Measurements from ENCODE around the gene RBMS1. TPM values are rescaled to one million over a fixed set of nuclear protein-coding genes. Genes with fewer than 3 reads are reported as not detected.

Gene RBMS1
- polyA plus RNA-seq, 1 donor from 2014 or later, result 8.4 TPM

DNA sequence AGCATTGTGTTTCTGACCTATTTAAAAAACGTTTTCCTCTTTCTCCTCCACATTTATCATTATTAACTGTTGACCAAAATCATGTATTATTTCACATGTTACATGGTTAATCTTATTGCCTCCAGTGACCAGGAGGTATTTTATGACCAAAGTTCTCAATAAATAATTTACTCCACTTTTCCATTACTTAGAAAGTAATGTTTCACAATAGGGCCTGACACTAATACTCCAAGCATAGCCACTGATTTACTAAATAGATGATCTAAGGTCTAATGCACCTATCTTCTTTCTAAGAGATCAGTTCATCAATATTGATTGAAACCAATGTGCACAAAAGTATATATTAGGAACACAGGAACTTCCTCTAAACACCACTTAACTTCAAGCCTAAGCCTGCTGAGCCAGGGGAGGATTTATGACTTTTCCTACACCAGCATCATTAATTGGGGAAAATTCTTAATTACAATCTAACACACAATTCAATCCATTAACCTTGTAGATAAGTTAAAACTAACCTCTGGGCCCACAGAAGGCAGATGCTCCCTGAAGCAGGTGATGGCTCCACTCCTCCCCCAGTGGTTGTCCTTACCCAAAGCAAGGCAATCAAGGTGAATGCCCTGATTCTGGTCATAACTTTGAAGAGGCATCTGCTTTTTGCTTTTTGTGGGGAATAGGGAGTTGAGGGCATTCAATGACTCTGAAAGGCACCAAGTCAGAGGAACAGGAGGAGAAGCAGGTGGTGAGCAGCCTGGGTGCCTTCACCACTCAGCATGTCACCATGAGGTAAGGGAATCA lies 33.9 kb downstream of the RBMS1 start:
- Histone ChIP-seq H3K4me3 (ENCODE audit: low read length) (no peak overlapping the region), H3K9me2 (ENCODE audit: insufficient read depth, low read length) (no peaks in the 10 kb centered on the region), H3K36me3 (ENCODE audit: insufficient read depth, low read length) (no peaks in the 10 kb centered on the region), H4K20me1 (ENCODE audit: insufficient read depth) (no peaks in the 10 kb centered on the region), H3K79me2 (replicated peaks; ENCODE audit: insufficient read depth, low read length) (no peaks in the 10 kb centered on the region), H3K9ac (ENCODE audit: low read length) (no peak overlapping the region), H2AFZ (ENCODE audit: low read depth, low read length) (no peak overlapping the region), H3K9me3 (ENCODE audit: low read length) (no peaks in the 10 kb centered on the region), H3K4me2 (ENCODE audit: low read length) (no peak overlapping the region), H3K27ac (ENCODE audit: low read length) (no peak overlapping the region), H3K27me3 (ENCODE audit: insufficient read depth, low read depth, low read length) (no peaks in the 10 kb centered on the region), H3F3A (ENCODE audit: insufficient read depth, low read length, poor library complexity, severe bottlenecking) (no peaks in the 10 kb centered on the region)
- TF ChIP-seq, protein P1, sequence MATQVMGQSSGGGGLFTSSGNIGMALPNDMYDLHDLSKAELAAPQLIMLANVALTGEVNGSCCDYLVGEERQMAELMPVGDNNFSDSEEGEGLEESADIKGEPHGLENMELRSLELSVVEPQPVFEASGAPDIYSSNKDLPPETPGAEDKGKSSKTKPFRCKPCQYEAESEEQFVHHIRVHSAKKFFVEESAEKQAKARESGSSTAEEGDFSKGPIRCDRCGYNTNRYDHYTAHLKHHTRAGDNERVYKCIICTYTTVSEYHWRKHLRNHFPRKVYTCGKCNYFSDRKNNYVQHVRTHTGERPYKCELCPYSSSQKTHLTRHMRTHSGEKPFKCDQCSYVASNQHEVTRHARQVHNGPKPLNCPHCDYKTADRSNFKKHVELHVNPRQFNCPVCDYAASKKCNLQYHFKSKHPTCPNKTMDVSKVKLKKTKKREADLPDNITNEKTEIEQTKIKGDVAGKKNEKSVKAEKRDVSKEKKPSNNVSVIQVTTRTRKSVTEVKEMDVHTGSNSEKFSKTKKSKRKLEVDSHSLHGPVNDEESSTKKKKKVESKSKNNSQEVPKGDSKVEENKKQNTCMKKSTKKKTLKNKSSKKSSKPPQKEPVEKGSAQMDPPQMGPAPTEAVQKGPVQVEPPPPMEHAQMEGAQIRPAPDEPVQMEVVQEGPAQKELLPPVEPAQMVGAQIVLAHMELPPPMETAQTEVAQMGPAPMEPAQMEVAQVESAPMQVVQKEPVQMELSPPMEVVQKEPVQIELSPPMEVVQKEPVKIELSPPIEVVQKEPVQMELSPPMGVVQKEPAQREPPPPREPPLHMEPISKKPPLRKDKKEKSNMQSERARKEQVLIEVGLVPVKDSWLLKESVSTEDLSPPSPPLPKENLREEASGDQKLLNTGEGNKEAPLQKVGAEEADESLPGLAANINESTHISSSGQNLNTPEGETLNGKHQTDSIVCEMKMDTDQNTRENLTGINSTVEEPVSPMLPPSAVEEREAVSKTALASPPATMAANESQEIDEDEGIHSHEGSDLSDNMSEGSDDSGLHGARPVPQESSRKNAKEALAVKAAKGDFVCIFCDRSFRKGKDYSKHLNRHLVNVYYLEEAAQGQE (IDR thresholded peaks at IDR 0.05; ENCODE audit: borderline replicate concordance), result no peak
- no peak for TF ChIP-seq TAF1 (IDR thresholded peaks at IDR 0.05; ENCODE audit: low read depth)
- no peak for TF ChIP-seq MXI1 (conservative IDR thresholded peaks at IDR 0.05; ENCODE audit: poor library complexity, severe bottlenecking)
- TF ChIP-seq EP300 (conservative IDR thresholded peaks at IDR 0.05; ENCODE audit: poor library complexity, severe bottlenecking), result no peak
- no peak for TF ChIP-seq POLR2AphosphoS5 (IDR thresholded peaks at IDR 0.05)
- TF ChIP-seq EZH2 (IDR thresholded peaks at IDR 0.05; ENCODE audit: borderline replicate concordance, insufficient read depth, low read length, poor library complexity, severe bottlenecking), result no peak
- no peak for TF ChIP-seq RAD21 (conservative IDR thresholded peaks at IDR 0.05)
- TF ChIP-seq, protein P2, sequence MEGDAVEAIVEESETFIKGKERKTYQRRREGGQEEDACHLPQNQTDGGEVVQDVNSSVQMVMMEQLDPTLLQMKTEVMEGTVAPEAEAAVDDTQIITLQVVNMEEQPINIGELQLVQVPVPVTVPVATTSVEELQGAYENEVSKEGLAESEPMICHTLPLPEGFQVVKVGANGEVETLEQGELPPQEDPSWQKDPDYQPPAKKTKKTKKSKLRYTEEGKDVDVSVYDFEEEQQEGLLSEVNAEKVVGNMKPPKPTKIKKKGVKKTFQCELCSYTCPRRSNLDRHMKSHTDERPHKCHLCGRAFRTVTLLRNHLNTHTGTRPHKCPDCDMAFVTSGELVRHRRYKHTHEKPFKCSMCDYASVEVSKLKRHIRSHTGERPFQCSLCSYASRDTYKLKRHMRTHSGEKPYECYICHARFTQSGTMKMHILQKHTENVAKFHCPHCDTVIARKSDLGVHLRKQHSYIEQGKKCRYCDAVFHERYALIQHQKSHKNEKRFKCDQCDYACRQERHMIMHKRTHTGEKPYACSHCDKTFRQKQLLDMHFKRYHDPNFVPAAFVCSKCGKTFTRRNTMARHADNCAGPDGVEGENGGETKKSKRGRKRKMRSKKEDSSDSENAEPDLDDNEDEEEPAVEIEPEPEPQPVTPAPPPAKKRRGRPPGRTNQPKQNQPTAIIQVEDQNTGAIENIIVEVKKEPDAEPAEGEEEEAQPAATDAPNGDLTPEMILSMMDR (IDR thresholded peaks at IDR 0.05; ENCODE audit: poor library complexity, severe bottlenecking), result no peak
- TF ChIP-seq SMC3 (conservative IDR thresholded peaks at IDR 0.05; ENCODE audit: poor library complexity), result no peak

DNA sequence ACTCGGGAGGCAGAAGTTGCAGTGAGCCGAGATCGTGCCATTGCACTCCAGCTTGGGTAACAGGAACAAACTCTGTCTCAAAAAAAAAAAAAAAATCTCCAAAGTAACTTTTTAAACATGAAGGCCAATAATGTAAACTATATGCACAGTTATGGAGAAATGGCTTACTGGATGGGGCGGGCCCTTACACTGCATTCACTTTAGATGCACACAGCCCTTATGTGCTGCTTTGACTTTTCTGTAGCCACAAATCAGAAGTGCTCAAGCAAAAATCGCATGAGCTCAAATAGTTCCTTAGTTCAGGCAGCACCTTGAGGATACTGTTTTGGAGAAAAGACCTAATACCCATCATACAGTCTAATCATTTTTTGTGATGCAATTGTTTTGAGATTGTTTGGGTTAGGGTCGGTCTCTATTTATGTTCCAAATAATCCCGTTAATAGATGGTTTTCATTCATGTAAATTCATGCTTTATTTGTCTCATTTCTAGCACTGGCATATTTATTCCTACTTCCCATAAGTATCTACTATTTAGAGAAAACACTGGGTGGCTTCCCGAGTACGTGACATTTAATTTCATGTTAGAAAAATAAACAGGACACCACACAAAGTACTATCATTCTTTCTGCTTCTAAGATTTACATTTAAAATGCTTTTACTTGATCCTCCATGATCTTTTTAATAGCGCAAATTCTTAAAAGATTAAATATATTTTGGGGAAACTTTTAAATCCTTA lies 34.7 kb downstream of the RBMS1 start:
- Histone ChIP-seq H3K27ac (ENCODE audit: low read length) (no peak overlapping the region), H3F3A (ENCODE audit: insufficient read depth, low read length, poor library complexity, severe bottlenecking) (no peaks in the 10 kb centered on the region), H3K36me3 (ENCODE audit: insufficient read depth, low read length) (no peaks in the 10 kb centered on the region), H2AFZ (ENCODE audit: low read depth, low read length) (no peak overlapping the region), H3K4me2 (ENCODE audit: low read length) (no peak overlapping the region), H3K9me3 (ENCODE audit: low read length) (no peaks in the 10 kb centered on the region), H3K9ac (ENCODE audit: low read length) (no peak overlapping the region), H3K79me2 (replicated peaks; ENCODE audit: insufficient read depth, low read length) (no peaks in the 10 kb centered on the region), H4K20me1 (ENCODE audit: insufficient read depth) (no peaks in the 10 kb centered on the region), H3K27me3 (ENCODE audit: insufficient read depth, low read depth, low read length) (no peaks in the 10 kb centered on the region), H3K9me2 (ENCODE audit: insufficient read depth, low read length) (no peaks in the 10 kb centered on the region), H3K4me3 (ENCODE audit: low read length) (no peak overlapping the region)
- TF ChIP-seq TAF1 (IDR thresholded peaks at IDR 0.05; ENCODE audit: low read depth) (no peak), RAD21 (conservative IDR thresholded peaks at IDR 0.05) (no peak), POLR2AphosphoS5 (IDR thresholded peaks at IDR 0.05) (no peak), SMC3 (conservative IDR thresholded peaks at IDR 0.05; ENCODE audit: poor library complexity) (no peak), EZH2 (IDR thresholded peaks at IDR 0.05; ENCODE audit: borderline replicate concordance, insufficient read depth, low read length, poor library complexity, severe bottlenecking) (no peak), MXI1 (conservative IDR thresholded peaks at IDR 0.05; ENCODE audit: poor library complexity, severe bottlenecking) (no peak), EP300 (conservative IDR thresholded peaks at IDR 0.05; ENCODE audit: poor library complexity, severe bottlenecking) (no peak)
- TF ChIP-seq, protein P1 (IDR thresholded peaks at IDR 0.05; ENCODE audit: borderline replicate concordance), result no peak
- TF ChIP-seq, protein P2 (IDR thresholded peaks at IDR 0.05; ENCODE audit: poor library complexity, severe bottlenecking), result no peak

All from neural cell (in vitro differentiated cells).